H9 (cell line): ENCODE data around the gene MBNL1. TPM values are rescaled to one million over a fixed set of nuclear protein-coding genes. Genes with fewer than 3 reads are reported as not detected.

ENCODE experiments used
- DNase-seq: peaks from one replicate; pipeline ENCODE4 v3.0.0-alpha.2; 2017
- H2AFZ ChIP-seq: one replicate; pipeline ENCODE4 v1.6.1; 2013; ENCODE audit warnings: mild to moderate bottlenecking, low read length, control low read depth, moderate library complexity
- H2AK5ac ChIP-seq: 2 replicates; pipeline ENCODE4 v1.6.1; 2013; ENCODE audit warnings: low read length, control low read depth, mixed read lengths; ENCODE audit not compliant: insufficient read length
- H2BK120ac ChIP-seq: one replicate; pipeline ENCODE4 v1.6.1; 2013; ENCODE audit warnings: low read depth, mild to moderate bottlenecking, low read length, control low read depth, inconsistent platforms; ENCODE audit not compliant: poor library complexity, severe bottlenecking
- H2BK12ac ChIP-seq: 2 replicates; pipeline ENCODE4 v1.6.1; 2013; ENCODE audit warnings: low read length, control low read depth, mixed read lengths, low read depth; ENCODE audit not compliant: insufficient read length
- H2BK15ac ChIP-seq: 2 replicates; pipeline ENCODE4 v1.6.1; 2013; ENCODE audit warnings: low read depth, low read length, control low read depth
- H2BK20ac ChIP-seq: one replicate; pipeline ENCODE4 v1.6.1; 2013; ENCODE audit warnings: low read depth, mild to moderate bottlenecking, low read length, control low read depth, inconsistent platforms; ENCODE audit not compliant: poor library complexity, severe bottlenecking
- H2BK5ac ChIP-seq: 2 replicates; pipeline ENCODE4 v1.6.1; 2013; ENCODE audit warnings: low read length, control low read depth, mixed read lengths; ENCODE audit not compliant: insufficient read length
- H3K14ac ChIP-seq: 2 replicates; pipeline ENCODE4 v1.6.1; 2013; ENCODE audit warnings: low read length, control low read depth; ENCODE audit not compliant: insufficient read depth
- H3K18ac ChIP-seq: 2 replicates; pipeline ENCODE4 v1.6.1; 2013; ENCODE audit warnings: low read depth, mild to moderate bottlenecking, mixed read lengths, low read length, control low read depth; ENCODE audit not compliant: insufficient read length
- H3K23ac ChIP-seq: 2 replicates; pipeline ENCODE4 v1.6.1; 2013; ENCODE audit warnings: low read length, control low read depth, mixed read lengths, low read depth; ENCODE audit not compliant: insufficient read length
- H3K23me2 ChIP-seq: 2 replicates; pipeline ENCODE4 v1.6.1; 2013; ENCODE audit warnings: low read depth, mild to moderate bottlenecking, mixed read lengths, low read length, control low read depth; ENCODE audit not compliant: insufficient read length, poor library complexity, severe bottlenecking
- H3K27ac ChIP-seq: 2 replicates; pipeline ENCODE4 v1.5.1; 2013; ENCODE audit warnings: low read length, control low read depth, mixed read lengths, low read depth; ENCODE audit not compliant: insufficient read length
- H3K27me3 ChIP-seq: 2 replicates; pipeline ENCODE4 v1.6.1; 2013; ENCODE audit warnings: low read length, control low read depth, inconsistent platforms; ENCODE audit not compliant: insufficient read depth
- H3K4ac ChIP-seq: 2 replicates; pipeline ENCODE4 v1.6.1; 2013; ENCODE audit warnings: low read depth, mild to moderate bottlenecking, control low read depth, inconsistent platforms, low read length, moderate library complexity
- H3K4me1 ChIP-seq: 2 replicates; pipeline ENCODE4 v1.6.1; 2013; ENCODE audit warnings: low read length, control low read depth, inconsistent platforms; ENCODE audit not compliant: insufficient read depth
- H3K4me2 ChIP-seq: 2 replicates; pipeline ENCODE4 v1.6.1; 2013; ENCODE audit warnings: low read length, control low read depth, mixed read lengths; ENCODE audit not compliant: insufficient read length, insufficient read depth
- H3K56ac ChIP-seq: 2 replicates; pipeline ENCODE4 v1.6.1; 2013; ENCODE audit warnings: low read depth, mild to moderate bottlenecking, mixed read lengths, low read length, control low read depth; ENCODE audit not compliant: insufficient read length
- H3K79me1 ChIP-seq: 2 replicates; pipeline ENCODE4 v1.6.1; 2013; ENCODE audit warnings: low read depth, mild to moderate bottlenecking, moderate library complexity, low read length, control low read depth, inconsistent platforms; ENCODE audit not compliant: insufficient read depth, poor library complexity, severe bottlenecking
- H3K79me2 ChIP-seq: 2 replicates; pipeline ENCODE4 v1.6.1; 2013; ENCODE audit warnings: low read length, control low read depth, inconsistent platforms; ENCODE audit not compliant: insufficient read depth
- H3K9ac ChIP-seq: 2 replicates; pipeline ENCODE4 v1.6.1; 2013; ENCODE audit warnings: low read length, control low read depth, mixed read lengths; ENCODE audit not compliant: insufficient read length; ENCODE audit errors: extremely low read depth
- H3K9me3 ChIP-seq: one replicate; pipeline ENCODE4 v1.6.1; 2013; ENCODE audit warnings: low read depth, low read length, inconsistent platforms; ENCODE audit not compliant: control insufficient read depth
- H3T11ph ChIP-seq: one replicate; pipeline ENCODE4 v1.6.1; 2013; ENCODE audit warnings: mild to moderate bottlenecking, low read length, control low read depth, inconsistent platforms
- H4K20me1 ChIP-seq: one replicate; pipeline ENCODE4 v1.6.1; 2013; ENCODE audit not compliant: control insufficient read depth, insufficient read length, insufficient read depth
- H4K5ac ChIP-seq: 2 replicates; pipeline ENCODE4 v1.6.1; 2013; ENCODE audit warnings: low read depth, mild to moderate bottlenecking, mixed read lengths, low read length, control low read depth; ENCODE audit not compliant: insufficient read length
- H4K8ac ChIP-seq: replicated peaks from 2 replicates; pipeline ENCODE4 v1.6.1; 2013; ENCODE audit warnings: low read length, control low read depth, mixed read lengths, low read depth; ENCODE audit not compliant: insufficient read length
- H4K91ac ChIP-seq: 2 replicates; pipeline ENCODE4 v1.6.1; 2013; ENCODE audit warnings: low read depth, mild to moderate bottlenecking, moderate library complexity, mixed read lengths, low read length, control low read depth; ENCODE audit not compliant: insufficient read length
- H3K27ac Mint-ChIP-seq, 3 experiments: 2 replicates in 2 of 3; 3 replicates in 1 of 3; pipeline ENCODE4 v1.8.0; 2020 to 2021; ENCODE audit warnings: mixed read lengths in 3 of 3, mild to moderate bottlenecking in 1 of 3, moderate library complexity in 1 of 3
- H3K27me3 Mint-ChIP-seq: 2 replicates; pipeline ENCODE4 v1.8.0; 2021; ENCODE audit warnings: low read depth, mild to moderate bottlenecking, moderate library complexity, mixed read lengths
- H3K36me3 Mint-ChIP-seq, 3 experiments: 2 replicates in 2 of 3; 3 replicates in 1 of 3; pipeline ENCODE4 v1.8.0; 2020 to 2021; ENCODE audit warnings: low read depth in 3 of 3, mixed read lengths in 3 of 3; ENCODE audit not compliant: insufficient read depth in 1 of 3
- H3K4me1 Mint-ChIP-seq, 2 experiments: 2 replicates each; pipeline ENCODE4 v1.8.0; 2020; ENCODE audit warnings: mixed read lengths in 2 of 2
- H3K4me3 Mint-ChIP-seq, 2 experiments: 2 replicates in 1 of 2; 3 replicates in 1 of 2; pipeline ENCODE4 v1.8.0; 2020 to 2021; ENCODE audit warnings: mild to moderate bottlenecking in 2 of 2, mixed read lengths in 2 of 2, moderate library complexity in 1 of 2
- H3K9me3 Mint-ChIP-seq, 2 experiments: 2 replicates in 1 of 2; 3 replicates in 1 of 2; pipeline ENCODE4 v1.8.0; 2020; ENCODE audit warnings: mild to moderate bottlenecking in 2 of 2, mixed read lengths in 2 of 2, moderate library complexity in 1 of 2
- WGBS: extraction: QIAGEN DNeasy Blood & Tissue Kit; methylation state at CpG from one replicate; pipeline ENCODE4 v1.1.7; 2013; ENCODE audit warnings: missing lambda C conversion rate, low lambda C conversion rate, mixed read lengths; ENCODE audit not compliant: insufficient read length; ENCODE audit errors: extremely low coverage; 5-methylcytosine and 5-hydroxymethylcytosine counted together
- total RNA-seq: library from RNA; stranded (reverse); gene quantifications from 2 replicates; pipeline ENCODE4 v1.2.1, GENCODE V29; 2021
- TF ChIP-seq, protein P1 (sequence below): fragments of 200-600 bp; sonication (generic); conservative IDR thresholded peaks from 3 replicates; pipeline ENCODE4 v1.8.0; 2021; ENCODE audit warnings: antibody characterized with exemption, mild to moderate bottlenecking

The MBNL1 gene
- total RNA-seq, 1 experiment from 2014 or later: 14.9 TPM

DNA sequence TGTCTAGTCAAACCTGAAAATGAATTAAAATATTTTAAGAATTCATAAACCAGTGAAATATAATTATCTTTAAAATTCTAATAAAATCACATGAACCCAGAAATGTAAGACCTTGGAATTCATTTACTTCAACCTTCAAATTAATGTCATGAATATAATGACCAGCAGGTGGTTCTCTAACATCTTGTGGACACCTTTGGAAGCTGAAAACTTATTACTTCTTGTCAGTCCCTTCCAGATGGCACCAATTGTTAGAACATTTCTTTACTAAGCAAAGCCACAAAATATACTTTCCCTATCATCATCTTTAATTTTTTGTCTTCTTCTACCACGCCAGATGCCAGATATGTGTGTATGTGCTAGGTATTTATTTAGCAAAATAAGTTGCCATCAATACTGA, 240.0 kb downstream of the MBNL1 start:
- Histone ChIP-seq H2AFZ (no peak overlapping the region), H3K79me1 (no peaks in the 10 kb centered on the region), H3K9me3 (no peaks in the 10 kb centered on the region), H3K14ac (no peak overlapping the region), H3K18ac (no peak overlapping the region), H4K8ac (no peak overlapping the region), H2BK120ac (no peak overlapping the region), H3K23ac (no peak overlapping the region), H3K56ac (no peak overlapping the region), H2AK5ac (no peak overlapping the region), H3T11ph (no peak overlapping the region), H2BK12ac (no peak overlapping the region), H3K4me2 (no peak overlapping the region), H3K79me2 (no peaks in the 10 kb centered on the region), H2BK5ac (no peak overlapping the region), H3K9ac (no peak overlapping the region), H3K4me1 (no peaks in the 10 kb centered on the region), H4K5ac (no peak overlapping the region), H3K27ac (no peak overlapping the region), H4K91ac (no peak overlapping the region), H2BK15ac (no peak overlapping the region), H3K4ac (no peak overlapping the region), H4K20me1 (no peaks in the 10 kb centered on the region), H3K23me2 (no peaks in the 10 kb centered on the region), H2BK20ac (no peak overlapping the region), H3K27me3 (no peaks in the 10 kb centered on the region)
- H3K27me3 Mint-ChIP-seq: no peaks in the 10 kb centered on the region
- TF ChIP-seq, protein P1, sequence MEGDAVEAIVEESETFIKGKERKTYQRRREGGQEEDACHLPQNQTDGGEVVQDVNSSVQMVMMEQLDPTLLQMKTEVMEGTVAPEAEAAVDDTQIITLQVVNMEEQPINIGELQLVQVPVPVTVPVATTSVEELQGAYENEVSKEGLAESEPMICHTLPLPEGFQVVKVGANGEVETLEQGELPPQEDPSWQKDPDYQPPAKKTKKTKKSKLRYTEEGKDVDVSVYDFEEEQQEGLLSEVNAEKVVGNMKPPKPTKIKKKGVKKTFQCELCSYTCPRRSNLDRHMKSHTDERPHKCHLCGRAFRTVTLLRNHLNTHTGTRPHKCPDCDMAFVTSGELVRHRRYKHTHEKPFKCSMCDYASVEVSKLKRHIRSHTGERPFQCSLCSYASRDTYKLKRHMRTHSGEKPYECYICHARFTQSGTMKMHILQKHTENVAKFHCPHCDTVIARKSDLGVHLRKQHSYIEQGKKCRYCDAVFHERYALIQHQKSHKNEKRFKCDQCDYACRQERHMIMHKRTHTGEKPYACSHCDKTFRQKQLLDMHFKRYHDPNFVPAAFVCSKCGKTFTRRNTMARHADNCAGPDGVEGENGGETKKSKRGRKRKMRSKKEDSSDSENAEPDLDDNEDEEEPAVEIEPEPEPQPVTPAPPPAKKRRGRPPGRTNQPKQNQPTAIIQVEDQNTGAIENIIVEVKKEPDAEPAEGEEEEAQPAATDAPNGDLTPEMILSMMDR: peak; percentile 53
- no peak overlapping the region for H3K27ac Mint-ChIP-seq
- no CpG with 5 or more reads among the region's 1 CpG for WGBS
- DNase-seq: no peak
- H3K4me3 Mint-ChIP-seq: no peak overlapping the region
- no peaks in the 10 kb centered on the region for H3K36me3 Mint-ChIP-seq
- H3K9me3 Mint-ChIP-seq: no peaks in the 10 kb centered on the region
- H3K4me1 Mint-ChIP-seq: peaks cover 4 to 5% of the 10 kb centered on the region in 2 experiments; a peak in 2 of 4 replicates
